SKM-1 (cell line): ENCODE results near the gene OSTF1.
A peak's percentile ranks its signal among the peaks of the same experiment; 100 is the strongest.

ENCODE experiments used
- DNase-seq: peaks from one replicate; lab custom pipeline; 2025; ENCODE audit not compliant: unreplicated experiment; lab: John Stamatoyannopoulos, UW

Gene OSTF1

DNA sequence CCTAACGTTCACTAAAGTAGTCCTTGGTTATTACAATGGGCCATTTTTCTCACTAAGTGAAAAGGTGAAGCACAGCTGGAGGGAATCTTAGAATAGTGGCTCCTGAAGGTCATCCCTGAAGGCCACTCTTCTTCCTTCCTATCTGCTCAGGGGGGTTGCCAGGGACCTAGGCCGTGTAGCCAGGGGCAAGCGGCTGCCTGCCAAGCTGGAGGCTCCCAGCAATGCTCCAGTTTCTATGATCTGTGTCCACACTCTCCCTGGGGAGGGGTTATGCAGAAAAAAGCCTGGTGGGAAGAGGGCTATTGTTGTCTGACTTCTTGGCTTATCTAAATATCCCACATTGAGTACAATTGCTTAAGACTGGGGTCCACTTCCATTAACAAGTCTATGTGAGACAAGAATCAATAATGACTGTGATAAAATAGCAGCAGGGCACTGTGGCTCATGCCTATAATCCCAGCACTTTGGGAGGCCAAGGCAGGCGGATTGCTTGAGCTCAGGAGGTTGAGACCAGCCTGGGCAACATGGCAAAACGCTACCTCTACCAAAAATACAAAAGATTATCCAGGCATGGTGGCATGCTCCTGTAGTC, 4.1 kb upstream of the OSTF1 start:
- DNase-seq: no peak

DNA sequence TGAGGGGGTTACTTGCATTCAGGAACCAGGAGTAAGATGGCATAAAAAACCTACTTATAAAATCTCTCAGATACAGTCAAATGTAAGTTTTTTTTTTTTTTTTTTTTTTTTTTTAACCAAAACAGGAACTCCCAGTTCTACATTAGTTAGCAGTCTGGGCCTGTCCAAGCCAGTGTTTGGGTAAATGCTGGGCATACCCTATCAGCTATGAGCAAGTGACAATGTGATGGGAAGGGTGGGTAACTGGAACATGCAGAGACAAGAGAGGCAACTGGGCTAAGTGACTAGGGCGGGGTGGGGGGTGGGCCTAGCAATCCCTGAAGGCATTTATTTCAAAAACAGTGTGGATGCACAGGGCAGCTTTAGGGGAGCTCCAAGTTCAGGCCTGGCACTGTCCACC, 2.7 kb upstream of the OSTF1 start:
- no peak for DNase-seq

DNA sequence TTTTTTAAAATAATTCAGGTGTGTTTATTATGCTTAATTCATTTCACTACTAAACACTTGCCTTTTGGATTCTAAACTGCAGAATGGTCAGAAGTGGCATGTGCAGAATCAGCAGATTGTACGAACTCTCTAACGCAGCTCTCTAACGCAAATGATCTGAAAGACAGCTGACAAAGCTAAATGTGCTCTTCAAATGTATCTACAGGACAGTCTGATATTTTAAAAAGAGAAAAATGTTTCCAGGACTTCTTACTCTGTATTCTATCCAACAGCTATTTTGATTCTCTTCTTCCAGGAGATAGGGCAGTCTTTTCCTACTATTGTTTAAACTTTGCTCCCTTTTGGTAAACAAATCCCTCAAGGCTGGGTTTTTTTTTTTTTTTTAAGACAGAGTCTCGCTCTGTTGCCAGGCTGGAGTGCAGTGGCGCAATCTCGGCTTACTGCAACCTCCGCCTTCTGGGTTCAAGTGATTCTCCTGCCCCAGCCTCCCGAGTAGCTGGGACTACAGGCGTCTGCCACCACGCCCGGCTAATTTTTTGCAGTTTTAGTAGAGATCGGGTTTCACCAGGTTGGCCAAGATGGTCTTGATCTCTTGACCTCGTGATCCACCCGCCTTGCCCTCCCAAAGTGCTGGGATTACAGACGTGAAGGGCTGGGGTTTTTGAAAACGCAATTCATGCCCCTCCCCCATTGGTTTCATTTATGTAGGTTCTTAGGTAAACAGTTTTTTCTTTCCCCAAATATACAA, 1.6 kb upstream of the OSTF1 start:
- no peak for DNase-seq

DNA sequence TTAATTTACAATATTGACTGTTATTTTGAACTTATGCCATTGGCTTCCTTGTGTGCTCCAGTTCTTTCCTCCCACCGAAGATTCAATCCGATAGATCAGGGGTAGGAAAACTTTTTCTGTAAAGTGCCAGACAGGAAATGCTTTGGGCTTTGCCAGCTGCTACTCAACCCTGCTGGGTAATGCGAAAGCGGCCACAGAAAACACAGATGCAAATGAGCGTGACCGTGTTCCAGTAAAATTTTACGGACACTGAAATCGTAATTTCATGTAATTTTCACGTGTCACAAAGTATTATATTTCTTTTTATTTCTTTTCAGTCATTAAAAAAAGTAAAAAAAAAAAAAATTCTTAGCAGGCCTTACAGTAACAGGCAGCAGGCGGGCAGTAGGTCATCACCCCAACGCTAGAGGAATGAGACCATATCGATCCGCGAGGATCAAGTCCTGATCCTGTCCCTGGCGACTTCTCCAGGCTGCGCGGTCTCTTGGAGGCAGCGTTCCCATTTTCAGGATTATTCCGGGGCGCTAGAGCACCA, 958 bp upstream of the OSTF1 start:
- no peak for DNase-seq

DNA sequence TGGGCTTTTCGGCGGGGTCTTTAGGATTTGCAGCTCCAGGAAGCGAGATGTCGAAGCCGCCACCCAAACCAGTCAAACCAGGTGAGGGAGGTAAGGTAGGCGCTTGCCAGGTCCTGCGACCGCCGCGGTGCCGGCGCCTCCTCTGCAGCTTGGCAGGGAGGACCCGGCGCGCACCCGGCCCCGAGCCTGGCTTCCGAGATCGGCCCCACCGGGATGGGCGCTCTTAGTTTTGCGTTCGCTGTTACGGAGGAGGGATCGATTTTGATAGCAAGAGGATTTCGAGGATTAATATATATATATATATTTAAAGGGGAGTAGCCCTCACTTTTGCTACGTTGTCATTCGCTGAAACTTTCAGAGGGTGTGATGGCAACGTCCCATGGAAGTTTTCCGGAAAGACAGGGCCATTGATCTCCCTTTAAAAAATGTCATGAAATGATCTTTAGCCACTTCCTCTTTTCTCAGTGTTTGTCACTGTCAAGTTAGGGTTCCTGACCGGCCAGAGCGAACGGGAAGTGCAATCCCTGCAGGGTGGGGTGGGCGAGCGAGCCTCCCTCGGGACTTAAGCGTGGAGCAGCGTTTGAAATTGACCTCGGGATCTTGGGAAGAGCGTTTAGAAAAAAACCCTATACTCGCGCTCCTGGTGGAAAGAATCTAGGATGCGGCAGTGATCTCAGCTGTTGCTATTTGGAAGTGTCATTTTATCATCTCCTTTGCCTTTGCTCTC, 495 bp downstream of the OSTF1 start:
- peak; percentile 11 for DNase-seq

DNA sequence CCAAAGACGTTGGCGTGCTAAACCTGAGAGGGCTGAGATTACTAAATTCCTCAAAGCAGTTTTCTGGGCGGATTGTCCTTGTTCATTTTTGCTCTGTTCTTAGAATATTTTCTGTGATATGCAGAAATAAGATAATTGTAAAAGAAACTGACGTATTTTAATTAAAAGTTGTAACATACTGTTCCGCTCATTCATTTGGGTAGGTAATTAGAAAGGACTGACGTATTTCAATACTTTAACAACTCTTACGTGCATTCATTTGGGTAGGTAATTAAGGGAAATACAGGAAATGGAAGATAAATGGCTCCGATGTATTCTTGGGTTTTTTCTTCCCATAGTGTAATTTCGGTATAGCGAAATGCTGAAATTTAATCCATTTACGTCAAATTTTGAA, 1.1 kb downstream of the OSTF1 start:
- no peak for DNase-seq

DNA sequence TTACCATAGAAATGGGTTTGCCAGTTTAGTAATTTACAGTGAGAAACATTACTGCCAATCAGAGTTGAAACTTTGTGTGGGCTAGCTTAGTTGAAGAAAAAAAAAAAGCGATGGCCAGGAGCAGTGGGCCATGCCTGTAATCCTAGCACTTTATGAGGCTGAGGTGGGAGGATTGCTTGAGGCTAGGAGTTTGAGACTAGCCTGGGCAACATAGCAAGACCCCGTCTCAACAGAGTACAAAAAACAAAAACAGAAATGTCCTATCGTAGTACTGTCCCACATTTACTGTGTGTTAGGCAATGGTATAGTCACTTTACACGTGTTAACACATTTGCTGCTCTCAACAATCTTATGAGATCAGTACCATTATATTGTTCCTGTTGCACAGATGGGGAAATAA, 2.3 kb downstream of the OSTF1 start:
- no peak for DNase-seq

DNA sequence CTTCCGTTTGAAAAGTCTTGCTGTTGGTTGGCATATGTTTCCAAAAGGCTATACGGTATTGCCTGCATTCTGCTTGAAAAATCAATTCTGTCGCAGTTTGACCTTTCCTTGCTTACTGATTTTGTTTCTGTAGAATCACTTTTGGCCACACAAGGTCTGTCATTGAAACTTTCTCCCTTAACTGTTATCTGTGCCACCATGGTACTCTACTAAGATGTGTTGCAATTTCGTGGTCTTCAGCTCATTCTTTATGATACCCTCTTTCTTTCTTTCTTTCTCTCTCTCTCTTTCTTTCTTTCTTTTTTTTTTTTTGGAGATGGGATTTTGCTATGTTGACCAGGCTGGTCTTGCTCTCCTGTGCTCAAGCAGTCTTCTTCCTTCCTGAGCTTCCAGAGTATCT, 4.5 kb downstream of the OSTF1 start:
- DNase-seq: no peak

DNA sequence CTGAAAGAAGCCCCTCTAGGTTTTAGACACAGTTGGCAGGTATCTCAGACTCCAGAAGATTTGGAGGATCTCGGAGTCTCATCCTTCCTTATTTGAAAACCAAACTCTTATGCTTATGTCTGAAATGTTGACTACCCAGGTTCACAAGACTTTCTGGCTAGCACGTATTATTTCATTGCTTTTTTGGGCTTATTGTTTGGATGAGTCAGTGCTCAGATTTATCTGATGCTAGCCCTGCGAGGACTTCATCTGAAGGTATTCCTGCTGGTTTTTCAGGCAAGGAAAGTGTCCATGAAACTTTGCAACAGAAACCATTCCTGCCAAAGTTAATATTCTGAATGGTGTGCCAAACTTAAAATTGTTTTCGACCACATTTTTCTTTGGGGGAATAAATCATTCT, 8.5 kb downstream of the OSTF1 start:
- no peak for DNase-seq

DNA sequence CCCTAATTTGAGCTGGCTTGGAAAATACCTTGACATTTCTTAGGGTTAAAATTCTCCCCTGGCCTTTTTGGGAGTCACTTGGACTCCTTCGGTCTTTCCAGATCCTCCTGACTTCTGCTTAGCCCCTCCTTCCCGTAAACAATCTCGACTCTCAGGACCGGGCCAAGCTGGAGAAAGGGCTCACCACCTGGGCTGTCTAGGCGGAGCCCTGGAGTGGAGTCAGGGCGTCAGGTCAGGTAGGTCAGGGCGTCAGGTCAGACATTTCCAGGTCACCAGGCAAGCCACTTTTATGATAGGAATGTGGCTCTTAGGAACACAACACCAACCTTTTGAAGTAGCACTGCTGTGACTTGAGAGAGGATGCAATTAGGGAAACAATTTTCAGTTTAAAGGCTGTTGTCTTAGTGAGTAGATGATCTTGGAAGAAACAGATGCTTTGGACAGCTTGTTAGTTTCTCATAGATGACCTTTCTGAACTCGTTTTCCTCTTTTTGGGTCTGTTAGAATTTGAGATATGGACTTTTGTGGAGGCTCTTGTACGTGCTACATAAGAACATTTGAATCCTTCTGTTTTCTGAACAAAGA, 12.8 kb downstream of the OSTF1 start:
- DNase-seq: no peak

DNA sequence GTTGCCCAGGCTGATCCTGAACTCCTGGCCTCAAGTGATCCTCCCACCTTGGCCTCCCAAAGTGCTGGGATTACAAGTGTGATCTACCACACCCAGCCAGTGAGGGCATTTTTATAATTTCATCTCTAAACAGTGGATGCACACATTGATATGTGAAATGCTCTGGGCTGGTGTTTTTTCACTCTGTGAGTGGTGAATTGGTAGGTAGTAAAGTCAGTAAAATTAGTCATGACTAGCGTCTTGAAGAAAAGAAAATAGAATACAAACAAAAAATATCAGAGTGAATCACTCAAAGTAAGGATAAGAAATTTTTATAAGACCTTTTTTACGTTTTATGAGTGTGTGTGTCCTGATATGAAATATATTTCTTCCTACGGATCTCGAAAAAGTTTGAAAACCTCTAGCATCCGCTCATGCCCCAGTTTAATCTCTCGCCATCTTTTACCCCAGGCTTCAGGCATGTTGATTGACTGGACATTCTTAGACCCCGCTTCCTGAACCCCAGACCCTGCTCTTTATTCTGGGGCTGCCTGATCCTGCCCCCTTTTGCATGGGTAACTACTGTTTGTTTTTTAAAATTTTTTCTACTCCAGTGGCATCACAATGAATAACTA, 14.0 kb downstream of the OSTF1 start:
- DNase-seq: no peak

DNA sequence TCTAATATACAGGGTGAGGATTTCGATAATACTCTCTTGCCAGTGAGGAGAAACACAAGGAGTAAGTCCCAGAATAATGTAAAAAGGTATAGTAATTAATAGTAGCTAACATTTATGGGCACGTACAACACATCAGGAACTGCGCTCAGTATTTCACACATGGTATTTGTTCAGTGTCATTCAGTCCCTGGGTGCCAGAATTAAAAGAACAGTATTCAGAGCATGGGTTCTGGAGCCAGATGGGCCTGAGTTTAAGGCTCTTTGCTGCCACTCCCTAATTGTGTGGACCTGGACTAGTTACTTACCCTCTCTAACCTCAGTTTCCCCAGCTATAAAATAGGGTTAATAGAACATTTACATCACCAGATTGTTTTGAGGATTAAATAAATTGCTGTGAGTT, 16.3 kb downstream of the OSTF1 start:
- DNase-seq: no peak

DNA sequence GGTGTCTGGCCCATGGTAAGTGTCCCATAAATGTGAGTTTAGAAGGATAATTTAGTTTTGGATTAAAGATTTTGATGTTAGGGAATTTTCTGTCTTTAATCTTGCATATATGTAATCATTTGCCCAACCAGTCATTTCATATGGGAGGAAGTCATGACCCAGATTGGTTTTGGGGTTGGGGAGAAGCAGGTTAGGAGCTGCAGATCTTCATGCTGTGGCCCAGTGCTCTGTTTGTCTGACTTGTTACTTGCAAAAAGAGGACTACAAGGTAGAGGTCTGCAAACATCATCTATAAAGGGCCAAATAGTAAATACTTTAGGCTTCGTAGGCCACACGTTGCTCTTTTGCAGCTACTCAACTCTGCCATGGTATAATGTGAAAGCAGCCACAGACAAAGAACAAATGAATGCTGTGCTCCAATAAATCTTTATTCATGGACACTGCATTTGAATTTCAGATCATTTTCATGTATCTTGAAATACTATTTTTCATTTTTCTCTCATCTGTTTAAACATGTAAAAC, 16.8 kb downstream of the OSTF1 start:
- no peak for DNase-seq

DNA sequence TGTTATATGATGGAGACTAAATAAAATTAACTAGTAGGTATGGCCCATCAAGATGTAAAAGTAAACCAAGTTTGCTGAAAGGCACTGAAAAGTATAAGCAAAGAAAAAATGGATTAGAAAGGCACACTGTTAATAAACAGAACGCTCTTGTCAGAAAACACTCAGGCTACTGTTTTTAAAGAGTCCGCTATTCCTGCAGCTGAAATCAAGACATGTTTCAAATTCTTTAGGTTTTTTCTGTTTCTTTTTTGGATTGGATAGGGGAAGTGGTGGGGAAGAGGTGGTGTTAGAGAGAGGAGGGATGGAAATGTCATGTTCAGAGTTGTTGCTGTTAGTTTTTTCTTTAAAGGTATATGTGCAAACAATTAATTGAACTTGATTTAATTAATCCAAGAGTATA, 17.5 kb downstream of the OSTF1 start:
- DNase-seq: no peak

DNA sequence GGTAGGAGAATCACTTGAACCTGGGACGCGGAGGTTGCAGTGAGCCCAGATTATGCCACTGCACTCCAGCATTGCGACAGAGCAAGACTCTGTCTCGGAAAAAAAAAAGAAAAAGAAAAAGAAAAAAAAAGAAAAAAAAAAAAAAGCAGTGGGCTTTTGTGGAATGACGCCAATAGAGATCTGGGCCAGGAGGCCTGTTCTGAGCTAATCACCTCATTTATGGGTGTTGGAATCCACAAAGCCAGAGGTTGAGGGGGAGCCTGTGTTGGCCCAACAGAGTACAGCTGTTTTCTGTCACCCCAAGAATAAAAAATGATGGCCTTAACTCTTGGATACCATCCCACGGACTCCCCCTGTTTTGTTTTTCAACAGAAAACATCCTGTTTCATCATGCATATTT, 18.5 kb downstream of the OSTF1 start:
- DNase-seq: no peak

DNA sequence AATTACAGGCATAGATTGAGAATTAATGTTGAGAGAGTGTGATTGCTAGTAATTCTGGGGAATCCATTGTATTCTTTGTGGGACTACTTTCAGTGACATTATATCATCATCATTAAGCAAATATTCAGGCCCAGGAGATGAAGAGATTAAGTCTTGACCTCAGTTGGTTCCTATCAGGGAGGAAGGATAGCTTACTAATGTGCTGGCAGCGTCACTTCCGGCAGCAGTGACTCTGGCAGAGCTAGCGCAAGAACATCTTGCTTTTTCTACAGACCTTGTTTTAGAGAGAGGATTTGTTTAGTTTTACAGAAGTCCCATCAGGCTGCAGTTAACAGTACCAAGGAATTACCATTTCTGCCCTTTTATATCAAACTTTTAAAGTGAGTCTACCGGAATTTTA, 20.3 kb downstream of the OSTF1 start:
- no peak for DNase-seq

DNA sequence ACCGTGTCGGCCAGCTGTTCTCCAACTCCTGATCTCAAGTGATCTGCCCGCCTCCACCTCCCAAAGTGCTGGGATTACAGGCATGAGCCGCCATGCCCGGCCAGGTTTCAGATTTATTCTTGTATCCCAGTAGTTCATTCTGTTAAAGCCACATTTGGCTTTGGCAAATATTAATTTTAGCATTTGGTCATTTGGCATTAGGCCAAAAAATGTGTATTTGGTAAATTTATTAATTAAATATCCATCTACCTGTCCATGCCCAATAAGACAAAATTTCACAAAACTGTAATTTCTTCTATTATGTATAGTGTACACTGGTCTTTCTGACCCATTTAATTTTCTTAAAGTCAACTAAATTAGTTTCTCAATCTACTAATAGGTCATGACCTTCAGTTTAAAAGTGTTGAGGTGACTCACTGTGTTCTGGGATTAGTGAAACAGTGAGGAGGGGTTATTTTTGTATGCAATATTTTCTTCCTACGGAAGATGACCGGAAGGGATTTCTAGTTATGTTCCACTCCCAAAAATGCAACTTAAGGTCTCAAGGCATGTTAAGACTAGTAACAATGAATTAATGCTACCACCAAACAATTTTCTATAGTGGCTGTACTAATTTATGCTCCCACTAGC, 21.0 kb downstream of the OSTF1 start:
- DNase-seq: no peak

DNA sequence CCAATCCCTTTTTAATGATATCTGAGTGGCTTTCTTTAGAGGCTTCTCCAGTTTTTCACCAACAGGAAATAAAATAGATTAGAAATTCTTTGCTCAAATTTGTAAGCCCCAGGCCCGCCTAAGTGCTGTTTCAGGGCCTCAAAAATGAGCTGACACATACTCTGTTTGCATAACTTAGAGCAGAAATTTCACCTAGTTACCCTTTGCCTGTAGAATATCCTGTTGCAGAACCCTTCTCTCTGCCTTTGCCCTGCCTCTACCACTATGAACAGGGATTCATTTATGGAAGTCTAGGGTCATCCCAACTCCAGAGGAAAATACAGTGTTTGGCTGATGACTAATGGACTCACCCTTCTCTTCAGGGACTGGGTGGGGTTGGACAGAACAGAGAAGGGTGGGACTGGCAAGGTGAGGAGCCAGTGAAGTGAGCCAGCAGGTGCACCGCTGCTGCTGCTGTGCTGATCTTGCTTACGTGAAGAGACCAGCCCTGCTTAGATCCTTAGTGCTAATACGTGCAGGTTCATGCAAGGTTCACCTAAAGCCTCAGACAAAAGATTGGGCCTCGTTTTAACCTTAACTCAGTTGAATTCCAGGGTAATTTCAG, 22.8 kb downstream of the OSTF1 start:
- DNase-seq: no peak

DNA sequence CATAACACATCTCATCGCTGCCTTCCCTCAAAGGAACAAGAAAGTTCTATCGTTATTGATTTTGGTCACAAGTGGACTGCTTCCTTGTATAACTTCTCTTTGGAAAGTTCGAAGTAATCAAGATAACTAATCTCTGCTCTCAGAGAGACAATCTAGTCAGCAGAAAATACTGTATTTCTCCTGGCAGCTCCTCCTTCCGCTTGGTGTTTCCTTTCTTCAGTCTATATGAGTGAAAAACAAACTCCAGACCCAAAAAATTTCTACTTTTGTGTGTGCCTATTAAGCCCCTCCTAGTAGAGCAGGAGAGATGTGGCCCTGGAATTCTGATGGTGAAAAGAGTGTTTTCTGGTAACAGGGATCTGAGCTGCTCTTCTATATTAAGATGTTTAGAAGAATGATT, 24.5 kb downstream of the OSTF1 start:
- no peak for DNase-seq

DNA sequence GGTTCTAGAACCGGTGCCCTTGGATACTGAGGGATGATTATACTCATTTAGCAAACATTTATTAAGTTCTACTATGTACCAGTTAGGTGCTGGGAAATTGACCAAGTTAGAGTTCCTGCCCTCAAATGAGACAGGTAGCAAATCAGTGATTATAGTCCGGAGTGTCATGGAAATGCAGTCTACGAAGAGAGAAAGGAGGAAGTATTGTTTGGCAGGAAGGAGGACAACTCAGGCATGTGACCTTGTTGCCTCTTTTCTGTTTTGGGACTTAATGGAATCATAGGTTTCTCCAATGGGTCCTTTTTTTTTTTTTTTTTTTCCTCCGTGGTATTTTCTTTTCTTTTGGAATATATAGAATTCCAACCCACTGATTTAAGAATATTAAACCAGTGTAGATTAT, 28.0 kb downstream of the OSTF1 start:
- no peak for DNase-seq
